Omental fat pad (tissue), 4 donors: ENCODE measurements around the gene SLCO3A1. TPM values are rescaled to one million over a fixed set of nuclear protein-coding genes. Genes with fewer than 3 reads are reported as not detected.

Source experiments
- ATAC-seq: fragments of 150-250 bp; one replicate; pipeline ENCODE4 v1.9.1; 2016; ENCODE audit warnings: mild to moderate bottlenecking, moderate library complexity; ENCODE audit not compliant: low FRiP score
- DNase-seq: peaks from one replicate; pipeline ENCODE4 v3.0.0-alpha.2; 2019; ENCODE audit warnings: low spot score
- CTCF ChIP-seq, 3 donors: fragments of 450-650 bp; IDR thresholded peaks; one replicate each; pipeline ENCODE4 v1.5.1; 2016 to 2017; ENCODE audit warnings: antibody characterized with exemption in 3 of 3, mild to moderate bottlenecking in 3 of 3, moderate library complexity in 2 of 3
- total RNA-seq, 4 donors: library from RNA; depleted of rRNA; stranded (reverse); fragments of >200 nt; gene quantifications; one replicate each; pipeline ENCODE4 v1.1.0, GENCODE V29; 2016

SLCO3A1 gene
- total RNA-seq, 4 donors from 2014 or later: 12.3 to 21.8 (median 14.8) TPM

GRCh38 chr15:92082006-92082843 lies 228.7 kb downstream of the SLCO3A1 start:
- DNase-seq: peak; percentile 47
- ATAC-seq: peak; percentile 80
- peak in 1 of 3 donors; percentile 41 for TF ChIP-seq CTCF (IDR thresholded peaks at IDR 0.05)

- ATAC-seq (no peak), DNase-seq (no peak)
- TF ChIP-seq CTCF (IDR thresholded peaks at IDR 0.05): no peak
Observed at GRCh38 chr15:92083190-92083589, 229.7 kb downstream of the SLCO3A1 start.

- no peak for DNase-seq
- TF ChIP-seq CTCF (IDR thresholded peaks at IDR 0.05): no peak
Observed at GRCh38 chr15:92087211-92087610, 233.7 kb downstream of the SLCO3A1 start.

GRCh38 chr15:92091155-92091734 lies 237.7 kb downstream of the SLCO3A1 start:
- TF ChIP-seq CTCF (IDR thresholded peaks at IDR 0.05): no peak
- no peak for ATAC-seq
- DNase-seq: no peak

More at GRCh38 chr15:92087211-92087610, 233.7 kb downstream of the SLCO3A1 start:
- ATAC-seq: no peak

GRCh38 chr15:92092289-92093105 lies 239.0 kb downstream of the SLCO3A1 start:
- no peak for DNase-seq
- no peak for ATAC-seq
- TF ChIP-seq CTCF (IDR thresholded peaks at IDR 0.05): no peak

- no peak for TF ChIP-seq CTCF (IDR thresholded peaks at IDR 0.05)
- DNase-seq: no peak
- ATAC-seq: no peak
Observed at GRCh38 chr15:92095693-92096092, 242.2 kb downstream of the SLCO3A1 start.
